AG10803 (cell line): Measurements from ENCODE around the gene NSMF.

Source experiments
- DNase-seq: peaks from one replicate; pipeline ENCODE4 v3.0.0; 2010; ENCODE audit warnings: low read depth
- H3K4me3 ChIP-seq: 2 replicates; pipeline ENCODE4 v1.5.1; 2011; ENCODE audit warnings: mild to moderate bottlenecking, low read length, control low read depth
- CTCF ChIP-seq: conservative IDR thresholded peaks from 2 replicates; pipeline ENCODE4 v1.5.1; 2011; ENCODE audit warnings: mild to moderate bottlenecking, low read length, control low read depth, inconsistent platforms

The NSMF gene

GRCh38 chr9:137501457-137501856, 42.3 kb upstream of the NSMF start:
- H3K4me3 ChIP-seq, result no peak overlapping the region
- no peak for TF ChIP-seq CTCF
- DNase-seq, result no peak

- no peak overlapping the region for H3K4me3 ChIP-seq
- TF ChIP-seq CTCF, result no peak
- DNase-seq, result no peak
Measured at GRCh38 chr9:137500666-137501397, 41.7 kb upstream of the NSMF start.

- no peak for TF ChIP-seq CTCF
- DNase-seq, result no peak
- H3K4me3 ChIP-seq, result no peak overlapping the region
Measured at GRCh38 chr9:137499858-137500661, 40.9 kb upstream of the NSMF start.

- DNase-seq, result no peak
- H3K4me3 ChIP-seq, result no peak overlapping the region
- TF ChIP-seq CTCF, result no peak
Measured at GRCh38 chr9:137499416-137499815, 40.3 kb upstream of the NSMF start.

GRCh38 chr9:137498720-137499150, 39.6 kb upstream of the NSMF start:
- TF ChIP-seq CTCF, result no peak

GRCh38 chr9:137497921-137498719, 39.0 kb upstream of the NSMF start:
- no peak for TF ChIP-seq CTCF
- no peak for DNase-seq
- H3K4me3 ChIP-seq, result no peak overlapping the region

More at GRCh38 chr9:137498720-137499150, 39.6 kb upstream of the NSMF start:
- H3K4me3 ChIP-seq, result no peak overlapping the region
- DNase-seq, result no peak
